ENCODE measurements around the gene IDE. TPM values are rescaled to one million over a fixed set of nuclear protein-coding genes. Genes with fewer than 3 reads are reported as not detected.

IDE gene
- total RNA-seq, 4 donors from 2014 or later = 27.7 to 47.3 (median 41.2) TPM

GRCh38 chr10:92411406-92411805 lies 162.5 kb downstream of the IDE start:
- no peak overlapping the region for H3K27ac ChIP-seq
- WGBS, 2 donors (ENCODE audit: low coverage in 1 of 2) = 84 to 98% methylated on average over 7 to 8 of the region's 8 CpGs
- TF ChIP-seq CTCF (IDR thresholded peaks at IDR 0.05) = no peak
- TF ChIP-seq POLR2AphosphoS5 (IDR thresholded peaks at IDR 0.05) = no peak
- TF ChIP-seq POLR2A (IDR thresholded peaks at IDR 0.05) = no peak
- TF ChIP-seq EP300 (IDR thresholded peaks at IDR 0.05) = no peak
- H3K9me3 ChIP-seq = peaks cover 0 to 5% (median 0%) of the 10 kb centered on the region in 3 donors
- H3K27me3 ChIP-seq = no peaks in the 10 kb centered on the region
- no peak overlapping the region for H3K4me3 ChIP-seq
- no peak for ATAC-seq
- H3K4me1 ChIP-seq = no peaks in the 10 kb centered on the region
- no peaks in the 10 kb centered on the region for H3K36me3 ChIP-seq

- WGBS, 2 donors (ENCODE audit: low coverage in 1 of 2) = 63 to 67% methylated on average over 1 of the region's 2 CpGs
- no peaks in the 10 kb centered on the region for H3K36me3 ChIP-seq
- no peak overlapping the region for H3K27ac ChIP-seq
- H3K4me3 ChIP-seq = no peak overlapping the region
- ATAC-seq = no peak
- H3K4me1 ChIP-seq = no peaks in the 10 kb centered on the region
- H3K9me3 ChIP-seq = no peaks in the 10 kb centered on the region
- TF ChIP-seq EP300 (IDR thresholded peaks at IDR 0.05) (no peak), POLR2A (IDR thresholded peaks at IDR 0.05) (no peak), CTCF (IDR thresholded peaks at IDR 0.05) (no peak), POLR2AphosphoS5 (IDR thresholded peaks at IDR 0.05) (no peak)
- no peaks in the 10 kb centered on the region for H3K27me3 ChIP-seq
These were observed 163.4 kb downstream of the IDE start for GRCh38 chr10:92410501-92410900.

- H3K27me3 ChIP-seq = no peaks in the 10 kb centered on the region
- no peak for TF ChIP-seq EP300 (IDR thresholded peaks at IDR 0.05)
- no peak for TF ChIP-seq CTCF (IDR thresholded peaks at IDR 0.05)
- no peak for TF ChIP-seq POLR2AphosphoS5 (IDR thresholded peaks at IDR 0.05)
- TF ChIP-seq POLR2A (IDR thresholded peaks at IDR 0.05) = no peak
- H3K4me1 ChIP-seq = no peaks in the 10 kb centered on the region
- ATAC-seq = no peak
- H3K27ac ChIP-seq = no peak overlapping the region
- H3K9me3 ChIP-seq = no peaks in the 10 kb centered on the region
- H3K4me3 ChIP-seq = no peak overlapping the region
- WGBS, 2 donors (ENCODE audit: low coverage in 1 of 2) = 90% methylated on average over 2 of the region's 3 CpGs; no CpG with 5 or more reads in 1 of the 2 donors
- H3K36me3 ChIP-seq = no peaks in the 10 kb centered on the region
These were observed 165.9 kb downstream of the IDE start for GRCh38 chr10:92408017-92408361.

- Histone ChIP-seq H3K4me1 (no peaks in the 10 kb centered on the region), H3K27ac (no peak overlapping the region), H3K4me3 (no peak overlapping the region), H3K9me3 (no peaks in the 10 kb centered on the region), H3K27me3 (no peaks in the 10 kb centered on the region), H3K36me3 (no peaks in the 10 kb centered on the region)
- WGBS, 2 donors (ENCODE audit: low coverage in 1 of 2) = 44 to 70% methylated on average over 2 to 3 of the region's 9 CpGs
- TF ChIP-seq POLR2AphosphoS5 (IDR thresholded peaks at IDR 0.05) (no peak), CTCF (IDR thresholded peaks at IDR 0.05) (no peak), EP300 (IDR thresholded peaks at IDR 0.05) (no peak), POLR2A (IDR thresholded peaks at IDR 0.05) (no peak)
- no peak for ATAC-seq
These were observed 166.4 kb downstream of the IDE start for GRCh38 chr10:92407305-92408016.

- Histone ChIP-seq H3K4me1 (no peaks in the 10 kb centered on the region), H3K27ac (no peak overlapping the region), H3K27me3 (no peaks in the 10 kb centered on the region), H3K36me3 (no peaks in the 10 kb centered on the region), H3K9me3 (no peaks in the 10 kb centered on the region), H3K4me3 (no peak overlapping the region)
- ATAC-seq = no peak
- TF ChIP-seq POLR2AphosphoS5 (IDR thresholded peaks at IDR 0.05) (no peak), EP300 (IDR thresholded peaks at IDR 0.05) (no peak), POLR2A (IDR thresholded peaks at IDR 0.05) (no peak), CTCF (IDR thresholded peaks at IDR 0.05) (no peak)
- 64 to 83% methylated on average over 3 to 4 of the region's 6 CpGs for WGBS, 2 donors (ENCODE audit: low coverage in 1 of 2)
These were observed 168.4 kb downstream of the IDE start for GRCh38 chr10:92405419-92405924.

Measured in gastroesophageal sphincter (tissue), 4 donors.